ENCODE results near the gene SRGAP1.

- TF ChIP-seq EZH2 (IDR thresholded peaks at IDR 0.05; ENCODE audit: borderline replicate concordance, low read depth, low read length, severe bottlenecking), result no peak
- no peak for TF ChIP-seq CTCF (IDR thresholded peaks at IDR 0.05; ENCODE audit: borderline replicate concordance, extremely low read depth, low read length, poor library complexity, severe bottlenecking)
Observed at GRCh38 chr12:64001439-64001838, 156.9 kb downstream of the SRGAP1 start.

Measured in DND-41 (cell line).